Prostate gland (tissue), 2 donors: ENCODE data around the gene SH3GLB1.

ENCODE experiments used
- CTCF ChIP-seq, 4 experiments: fragments of 200-600 bp in 2 of 4; fragments of 450-650 bp in 2 of 4; sonication (generic) in 2 of 4; IDR thresholded peaks; 1 replicate in 3 of 4; 2 replicates in 1 of 4; pipeline ENCODE4 v1.5.1; 2016 to 2019; ENCODE audit warnings: antibody characterized with exemption in 4 of 4, mild to moderate bottlenecking in 2 of 4, moderate library complexity in 2 of 4
- POLR2A ChIP-seq: fragments of 450-650 bp; IDR thresholded peaks from one replicate; pipeline ENCODE4 v1.6.1; 2016; ENCODE audit warnings: antibody characterized with exemption, mild to moderate bottlenecking
- POLR2AphosphoS5 ChIP-seq: sonication (generic); formaldehyde crosslinking; IDR thresholded peaks from one replicate; pipeline ENCODE4 v1.6.1; 2017; ENCODE audit warnings: antibody characterized with exemption

GRCh38 chr1:86692641-86693040, 11.7 kb upstream of the SH3GLB1 start:
- TF ChIP-seq CTCF (IDR thresholded peaks at IDR 0.05), result no peak
- TF ChIP-seq POLR2A, result no peak
- TF ChIP-seq POLR2AphosphoS5, result no peak
